HG02973 (cell line): ENCODE measurements around the gene ALDOA.

Source experiments
- ATAC-seq: cut with Tn5 transposase; IDR thresholded peaks from one replicate; pipeline ENCODE4 v1.9.1; 2021; ENCODE audit warnings: moderate library complexity; ENCODE audit not compliant: unreplicated experiment

The ALDOA gene

DNA sequence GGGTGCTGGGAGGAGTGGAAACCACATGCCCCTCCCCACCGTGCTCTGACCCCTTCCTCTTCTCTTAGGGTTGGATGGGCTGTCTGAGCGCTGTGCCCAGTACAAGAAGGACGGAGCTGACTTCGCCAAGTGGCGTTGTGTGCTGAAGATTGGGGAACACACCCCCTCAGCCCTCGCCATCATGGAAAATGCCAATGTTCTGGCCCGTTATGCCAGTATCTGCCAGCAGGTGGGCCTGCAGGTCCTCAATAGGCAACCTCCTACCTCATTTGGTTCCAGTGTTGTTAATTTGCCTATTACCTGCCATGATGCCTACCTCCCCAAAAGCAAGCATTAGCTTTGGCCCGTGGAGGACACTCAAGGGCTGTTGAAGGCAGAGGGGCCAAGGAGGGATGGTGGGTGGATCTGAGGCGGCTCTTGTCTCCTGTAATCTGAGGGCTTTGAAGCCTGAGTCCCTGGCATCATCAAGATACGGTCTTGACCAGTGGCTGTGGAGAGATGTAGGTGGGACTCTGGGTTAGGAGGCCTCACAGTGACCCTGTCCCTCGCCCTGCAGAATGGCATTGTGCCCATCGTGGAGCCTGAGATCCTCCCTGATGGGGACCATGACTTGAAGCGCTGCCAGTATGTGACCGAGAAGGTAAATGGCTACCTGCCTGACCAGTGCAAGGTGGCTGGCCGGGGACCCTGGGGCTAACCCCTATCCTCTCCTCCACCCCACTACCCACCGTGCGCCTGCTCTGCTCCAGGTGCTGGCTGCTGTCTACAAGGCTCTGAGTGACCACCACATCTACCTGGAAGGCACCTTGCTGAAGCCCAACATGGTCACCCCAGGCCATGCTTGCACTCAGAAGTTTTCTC lies 3.4 kb downstream of the ALDOA start:
- no peak for ATAC-seq

- ATAC-seq, result no peak
Measured at GRCh38 chr16:30069611-30070462, 4.3 kb downstream of the ALDOA start.

DNA sequence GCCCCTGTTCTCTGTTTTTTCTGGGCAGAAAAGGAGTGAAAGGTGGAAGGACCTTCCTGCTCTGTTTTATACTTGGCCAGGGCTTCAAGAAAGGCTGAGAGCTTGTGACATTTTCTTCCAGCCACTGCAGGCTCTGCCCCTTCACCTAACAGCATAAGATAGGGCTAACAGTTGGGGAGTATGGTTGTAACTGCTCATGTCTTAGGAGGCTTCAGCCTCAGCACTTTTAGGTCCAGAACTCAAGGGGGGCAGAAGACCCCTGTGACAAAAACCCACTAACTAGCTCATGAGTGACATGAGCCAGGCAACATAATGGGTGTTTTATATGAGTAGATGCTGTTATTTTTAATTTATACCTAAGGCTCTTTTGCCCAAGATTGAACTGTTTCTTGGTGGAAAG lies 4.9 kb downstream of the ALDOA start:
- ATAC-seq, result no peak

DNA sequence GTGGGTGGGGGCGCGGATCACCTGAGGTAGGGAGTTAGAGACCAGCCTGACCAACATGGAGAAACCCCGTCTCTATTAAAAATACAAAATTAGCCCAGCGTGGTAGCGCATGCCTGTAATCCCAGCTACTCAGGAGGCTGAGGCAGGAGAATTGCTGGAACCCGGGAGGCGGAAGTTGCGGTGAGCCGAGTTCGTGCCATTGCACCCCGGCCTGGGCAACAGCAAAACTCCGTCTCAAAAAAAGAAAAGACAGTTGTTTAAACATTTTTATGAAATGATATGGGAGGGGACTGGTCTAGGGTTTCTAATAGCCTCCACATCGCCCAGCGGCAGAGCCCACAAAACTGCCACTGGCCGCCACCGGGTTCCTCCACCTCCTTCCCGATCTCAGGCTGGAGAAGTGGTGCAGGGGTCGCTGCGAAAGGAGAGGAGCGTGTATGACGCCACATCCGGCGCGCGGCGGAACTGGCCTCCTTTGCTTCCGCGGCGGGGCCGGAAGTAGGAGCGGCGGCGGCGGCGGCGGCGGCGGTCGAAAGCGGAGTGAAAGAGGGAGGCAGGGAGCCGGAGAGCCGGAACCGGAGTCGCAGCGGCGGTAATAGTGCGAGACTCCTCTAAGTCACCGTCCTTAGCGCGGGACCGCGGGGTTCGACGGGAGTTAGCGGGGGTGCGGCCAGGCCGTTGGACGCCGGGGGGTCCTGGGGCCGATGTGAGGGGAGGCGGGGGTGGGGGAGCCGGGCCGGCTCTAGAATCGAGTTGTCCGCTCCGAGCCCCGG lies 10.1 kb downstream of the ALDOA start, which contains the start of gene PPP4C:
Gene PPP4C, plus strand, starts transcription at position 492 of the 773 bp plus-strand sequence. CDS start 384 bp downstream, outside the sequence.
- peak; percentile 61 for ATAC-seq

- ATAC-seq, result no peak
Measured at GRCh38 chr16:30076276-30076791, 10.8 kb downstream of the ALDOA start.

- ATAC-seq, result no peak
Measured at GRCh38 chr16:30077656-30078055, 12.1 kb downstream of the ALDOA start.

DNA sequence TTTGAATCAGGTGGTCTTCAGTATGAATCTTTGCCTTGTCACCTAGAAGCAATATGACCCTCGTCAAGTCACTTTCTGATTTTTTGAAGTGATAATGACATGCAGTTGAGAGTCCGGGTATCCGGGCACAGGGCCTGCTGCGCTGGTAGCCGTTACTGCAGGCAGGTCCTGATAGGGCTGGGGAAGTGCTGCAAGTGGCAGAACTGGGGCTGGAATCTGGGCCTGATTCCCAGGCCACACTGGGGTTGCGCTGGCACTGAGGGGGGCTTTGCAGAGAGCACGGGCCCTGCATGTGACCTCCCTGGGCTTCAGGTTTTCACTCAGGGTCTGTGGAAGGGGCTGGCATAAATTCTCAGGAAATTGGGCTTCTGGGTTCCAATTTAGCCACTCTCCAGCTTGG lies 13.2 kb downstream of the ALDOA start:
- no peak for ATAC-seq

- no peak for ATAC-seq
Measured at GRCh38 chr16:30079480-30079879, 13.9 kb downstream of the ALDOA start.

- no peak for ATAC-seq
Measured at GRCh38 chr16:30082545-30083090, 17.1 kb downstream of the ALDOA start.

GRCh38 chr16:30083216-30084055 lies 17.9 kb downstream of the ALDOA start:
- no peak for ATAC-seq

DNA sequence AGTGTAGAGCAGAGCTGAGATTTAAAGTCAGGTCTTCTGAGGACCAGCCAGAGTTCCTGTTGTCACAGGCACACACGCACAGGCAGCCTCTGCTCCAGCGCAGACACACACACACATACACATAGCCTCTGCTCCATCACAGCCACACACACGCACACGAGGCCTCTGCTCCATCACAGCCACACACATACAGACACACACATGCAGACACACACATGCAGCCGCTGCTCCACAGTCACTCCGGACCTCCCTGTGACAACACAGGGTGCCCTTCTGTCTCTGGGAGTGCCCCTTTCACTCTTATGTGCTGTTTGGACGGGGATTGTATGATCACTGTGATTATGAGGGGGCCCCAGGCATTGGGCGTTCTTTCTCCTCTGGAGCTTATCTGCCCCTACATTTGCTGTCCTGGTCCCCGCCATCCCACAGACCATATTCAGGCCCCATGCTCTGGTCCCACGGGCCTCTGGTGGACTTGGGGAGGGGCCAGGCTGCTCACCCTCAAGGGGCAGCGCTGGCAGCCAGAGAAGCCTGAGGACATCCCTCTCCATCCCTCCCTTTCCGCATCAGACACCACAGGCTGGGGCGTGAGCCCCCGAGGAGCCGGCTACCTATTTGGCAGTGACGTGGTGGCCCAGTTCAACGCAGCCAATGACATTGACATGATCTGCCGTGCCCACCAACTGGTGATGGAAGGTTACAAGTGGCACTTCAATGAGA lies 18.7 kb downstream of the ALDOA start:
- no peak for ATAC-seq

DNA sequence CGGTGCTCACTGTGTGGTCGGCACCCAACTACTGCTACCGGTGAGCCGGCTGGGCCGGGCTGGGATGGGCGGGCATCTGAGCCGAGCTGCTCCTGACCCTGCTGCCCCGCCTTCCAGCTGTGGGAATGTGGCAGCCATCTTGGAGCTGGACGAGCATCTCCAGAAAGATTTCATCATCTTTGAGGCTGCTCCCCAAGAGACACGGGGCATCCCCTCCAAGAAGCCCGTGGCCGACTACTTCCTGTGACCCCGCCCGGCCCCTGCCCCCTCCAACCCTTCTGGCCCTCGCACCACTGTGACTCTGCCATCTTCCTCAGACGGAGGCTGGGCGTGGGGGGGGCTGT lies 19.2 kb downstream of the ALDOA start:
- ATAC-seq, result no peak

GRCh38 chr16:30085247-30085646 lies 19.7 kb downstream of the ALDOA start:
- ATAC-seq, result no peak

DNA sequence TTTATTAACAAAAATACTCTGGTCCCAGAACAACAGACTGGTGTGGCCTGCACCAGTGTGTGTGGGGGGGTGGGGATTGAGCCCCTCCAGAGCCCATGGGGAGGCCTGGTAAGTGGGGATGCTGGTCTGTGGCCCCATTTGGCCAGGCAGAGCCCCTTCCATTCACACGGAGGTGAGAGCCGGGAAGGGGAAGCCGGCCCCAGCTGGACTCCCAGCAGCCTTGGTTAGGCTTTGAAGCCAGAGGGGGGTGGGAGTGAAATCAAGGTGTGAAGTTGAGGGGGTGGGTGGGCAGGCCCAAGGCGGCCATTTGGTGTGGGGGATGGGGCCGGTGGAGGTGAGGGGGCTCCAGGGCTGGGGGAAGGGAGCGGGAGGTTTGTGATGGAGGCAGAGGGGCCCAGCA lies 20.3 kb downstream of the ALDOA start:
- ATAC-seq, result no peak

GRCh38 chr16:30086291-30087140 lies 21.0 kb downstream of the ALDOA start:
- ATAC-seq, result no peak

- no peak for ATAC-seq
Measured at GRCh38 chr16:30087181-30087898, 21.8 kb downstream of the ALDOA start.

DNA sequence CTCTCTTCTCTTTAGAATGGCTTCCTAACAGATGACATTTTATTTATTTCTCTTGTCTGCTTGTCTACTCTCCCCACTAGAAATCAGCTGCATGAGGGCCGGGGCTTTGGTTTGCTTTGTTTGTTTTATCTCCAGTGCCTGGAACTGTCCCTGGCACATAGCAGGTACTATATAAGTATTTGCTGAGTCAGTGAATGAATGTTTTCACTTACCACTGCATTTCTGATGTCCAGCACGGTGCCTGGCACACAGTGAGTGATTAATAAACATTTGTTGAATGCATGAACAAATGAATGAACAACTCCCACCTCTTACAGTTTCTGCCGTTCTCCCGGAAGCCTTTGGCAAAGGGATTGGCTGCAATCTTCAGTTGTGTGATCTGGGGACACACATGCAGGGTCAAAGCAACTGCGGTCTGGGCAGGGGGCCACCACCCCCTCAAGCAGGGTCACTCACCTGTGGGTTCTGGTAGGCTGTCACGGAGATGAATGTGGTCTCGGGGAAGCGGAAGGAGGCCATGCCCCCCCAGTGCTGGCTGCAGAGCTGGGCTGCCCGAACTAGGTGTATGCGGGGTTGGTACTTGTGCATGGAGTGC lies 22.8 kb downstream of the ALDOA start:
- no peak for ATAC-seq
